ENCODE measurements around the gene SETD4. TPM values are rescaled to one million over a fixed set of nuclear protein-coding genes. Genes with fewer than 3 reads are reported as not detected.

Gene SETD4
- total and polyA plus RNA-seq, 2 of the 8 experiments (the other 6 are each of a cell fraction or from before 2014, with no cell fraction given): 20.1 to 46.6 TPM

DNA sequence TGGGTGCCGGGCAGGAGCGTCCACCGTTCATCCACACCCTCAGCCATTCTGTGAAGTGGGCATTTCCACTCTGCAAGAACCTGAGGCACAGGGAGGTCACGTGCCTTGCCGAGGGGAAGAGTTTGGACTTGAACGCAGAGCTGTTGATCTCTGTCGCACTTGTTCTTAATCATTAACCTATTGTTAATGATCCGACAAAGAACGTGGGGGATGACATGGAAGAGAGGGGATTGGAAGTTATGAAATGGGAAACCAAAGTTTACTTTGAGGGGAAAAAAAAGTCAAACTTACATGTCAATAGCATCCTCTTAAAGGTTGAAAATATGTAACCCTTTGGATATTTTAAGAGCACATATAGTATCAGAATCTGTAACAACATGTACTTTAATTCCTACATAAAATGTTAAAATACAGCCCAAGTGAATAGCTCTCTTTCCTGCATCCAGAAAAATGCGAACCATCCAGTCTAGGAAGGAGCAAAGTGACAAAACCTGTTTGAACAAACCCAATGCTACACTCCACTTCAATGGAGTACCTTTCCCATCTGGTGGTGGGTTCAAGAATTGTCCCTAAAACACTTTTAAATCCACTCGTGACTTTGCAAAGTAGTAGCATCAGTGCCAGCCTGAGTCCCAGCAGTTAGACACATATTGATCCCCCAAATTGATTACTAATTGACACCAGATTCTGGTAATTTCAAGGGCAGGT is 75.5 kb downstream of the SETD4 start:
- Histone ChIP-seq H3K27ac (ENCODE audit: low read depth, low read length) (no peak overlapping the region), H3K14ac (ENCODE audit: insufficient read length) (no peak overlapping the region), H2BK5ac (ENCODE audit: low read depth, low read length) (no peak overlapping the region), H2BK15ac (ENCODE audit: low read length) (no peak overlapping the region), H3K79me1 (ENCODE audit: low read depth, low read length) (no peaks in the 10 kb centered on the region), H3K27me3 (replicated peaks in 1 of 4; ENCODE audit: control insufficient read depth in 3 of 4, extremely low read depth in 1 of 4, insufficient read depth in 3 of 4, low read length in 3 of 4) (no peaks in the 10 kb centered on the region), H3K4ac (replicated peaks; ENCODE audit: insufficient read length, low read depth, low read length) (no peak overlapping the region), H4K8ac (ENCODE audit: extremely low read depth, insufficient read depth, low read length) (no peak overlapping the region; the same call in 1 of the 2 replicates), H3K9me3 (ENCODE audit: insufficient read depth in 2 of 2, low read depth in 1 of 2, low read length in 1 of 2) (no peaks in the 10 kb centered on the region), H2BK12ac (ENCODE audit: low read depth, low read length) (no peak overlapping the region), H3K18ac (ENCODE audit: extremely low read depth, low read length) (no peak overlapping the region), H2BK120ac (replicated peaks; ENCODE audit: low read depth, low read length) (no peak overlapping the region), H3K4me2 (ENCODE audit: insufficient read depth in 1 of 2, low read depth in 2 of 2, low read length in 2 of 2) (no peak overlapping the region), H3K9ac (replicated peaks in 1 of 4; ENCODE audit: extremely low read depth in 1 of 4, low read depth in 3 of 4, low read length in 3 of 4) (no peak overlapping the region), H3K79me2 (ENCODE audit: control insufficient read depth in 1 of 2, insufficient read depth in 2 of 2, low read length in 2 of 2) (no peaks in the 10 kb centered on the region), H4K20me1 (replicated peaks in 1 of 2; ENCODE audit: control insufficient read depth in 1 of 2, insufficient read depth in 2 of 2, low read length in 2 of 2) (no peaks in the 10 kb centered on the region), H3K23ac (ENCODE audit: insufficient read length) (no peak overlapping the region), H2AFZ (ENCODE audit: low read length) (no peak overlapping the region), H4K5ac (ENCODE audit: insufficient read length, low read depth, low read length) (no peak overlapping the region), H4K91ac (replicated peaks; ENCODE audit: insufficient read length, low read length) (no peak overlapping the region), H3K4me3 (ENCODE audit: extremely low read depth in 1 of 4, insufficient read depth in 2 of 4, low read depth in 3 of 4, low read length in 4 of 4) (no peak overlapping the region), H3K4me1 (replicated peaks in 1 of 4; ENCODE audit: control insufficient read depth in 3 of 4, insufficient read depth in 4 of 4, low read length in 3 of 4) (no peaks in the 10 kb centered on the region), H3K23me2 (ENCODE audit: low read depth, low read length) (no peaks in the 10 kb centered on the region), H2AK5ac (ENCODE audit: low read depth, low read length) (no peak overlapping the region), H2BK20ac (ENCODE audit: low read length) (no peak overlapping the region), H3K56ac (replicated peaks; ENCODE audit: insufficient read length, low read depth, low read length) (no peak overlapping the region), H3K36me3 (ENCODE audit: control insufficient read depth in 2 of 4, insufficient read depth in 4 of 4, low read length in 3 of 4) (no peaks in the 10 kb centered on the region)
- DNase-seq (ENCODE audit: low read depth in 1 of 2, low spot score in 2 of 2) (no peak), FAIRE-seq (no peak)
- ChIA-PET CTCF (ENCODE audit: partially characterized antibody) (interaction anchor here (0.7 to 1.4 kb wide), 3 partner anchors 18 to 52 kb away, joined by 3 read pairs; no protein-coding TSS in a partner anchor), POLR2A (ENCODE audit: partially characterized antibody) (no interaction called here)
- TF ChIP-seq POLR2A (IDR thresholded peaks at IDR 0.05; ENCODE audit: control extremely low read depth in 1 of 2, low read depth in 2 of 2, low read length in 2 of 2) (no peak), RAD21 (IDR thresholded peaks at IDR 0.05 in 1 of 2, conservative IDR thresholded peaks at IDR 0.05 in 1 of 2; ENCODE audit: low read depth in 2 of 2, low read length in 2 of 2) (peak; percentile 53 to 64; a peak in 3 of 4 replicates)
- TF ChIP-seq, protein P1, sequence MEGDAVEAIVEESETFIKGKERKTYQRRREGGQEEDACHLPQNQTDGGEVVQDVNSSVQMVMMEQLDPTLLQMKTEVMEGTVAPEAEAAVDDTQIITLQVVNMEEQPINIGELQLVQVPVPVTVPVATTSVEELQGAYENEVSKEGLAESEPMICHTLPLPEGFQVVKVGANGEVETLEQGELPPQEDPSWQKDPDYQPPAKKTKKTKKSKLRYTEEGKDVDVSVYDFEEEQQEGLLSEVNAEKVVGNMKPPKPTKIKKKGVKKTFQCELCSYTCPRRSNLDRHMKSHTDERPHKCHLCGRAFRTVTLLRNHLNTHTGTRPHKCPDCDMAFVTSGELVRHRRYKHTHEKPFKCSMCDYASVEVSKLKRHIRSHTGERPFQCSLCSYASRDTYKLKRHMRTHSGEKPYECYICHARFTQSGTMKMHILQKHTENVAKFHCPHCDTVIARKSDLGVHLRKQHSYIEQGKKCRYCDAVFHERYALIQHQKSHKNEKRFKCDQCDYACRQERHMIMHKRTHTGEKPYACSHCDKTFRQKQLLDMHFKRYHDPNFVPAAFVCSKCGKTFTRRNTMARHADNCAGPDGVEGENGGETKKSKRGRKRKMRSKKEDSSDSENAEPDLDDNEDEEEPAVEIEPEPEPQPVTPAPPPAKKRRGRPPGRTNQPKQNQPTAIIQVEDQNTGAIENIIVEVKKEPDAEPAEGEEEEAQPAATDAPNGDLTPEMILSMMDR (IDR thresholded peaks at IDR 0.05; ENCODE audit: control extremely low read depth in 1 of 3, insufficient read depth in 1 of 3, low read depth in 1 of 3, low read length in 3 of 3): peak in 1 of 3 experiments; percentile 17; a peak in 2 of 4 replicates
- 82% methylated on average over 11 of the region's 11 CpGs; no CpG with 5 or more reads in 1 of the 2 experiments for WGBS, 2 experiments (ENCODE audit: extremely low coverage in 1 of 2, insufficient coverage in 1 of 2, insufficient read length in 1 of 2, insufficient replicate concordance in 2 of 2, low coverage in 1 of 2, low lambda C conversion rate in 2 of 2, missing lambda C conversion rate in 1 of 2)
